Vagina (tissue), 2 donors: ENCODE results near the gene TMPRSS11A.

Source experiments
- POLR2AphosphoS5 ChIP-seq, 2 donors: sonication (generic); formaldehyde crosslinking; IDR thresholded peaks; one replicate each; pipeline ENCODE4 v1.9.0; 2017; ENCODE audit warnings: antibody characterized with exemption in 2 of 2, mild to moderate bottlenecking in 2 of 2, low read depth in 1 of 2; ENCODE audit not compliant: insufficient read depth in 1 of 2
- TF ChIP-seq, protein P1 (sequence below), 3 experiments: fragments of 450-650 bp in 2 of 3; fragments of 200-600 bp in 1 of 3; sonication (generic) in 1 of 3; IDR thresholded peaks; one replicate each; pipeline ENCODE4 v1.5.1; 2017 to 2019; ENCODE audit warnings: antibody characterized with exemption in 3 of 3, mild to moderate bottlenecking in 2 of 3, moderate library complexity in 2 of 3

DNA sequence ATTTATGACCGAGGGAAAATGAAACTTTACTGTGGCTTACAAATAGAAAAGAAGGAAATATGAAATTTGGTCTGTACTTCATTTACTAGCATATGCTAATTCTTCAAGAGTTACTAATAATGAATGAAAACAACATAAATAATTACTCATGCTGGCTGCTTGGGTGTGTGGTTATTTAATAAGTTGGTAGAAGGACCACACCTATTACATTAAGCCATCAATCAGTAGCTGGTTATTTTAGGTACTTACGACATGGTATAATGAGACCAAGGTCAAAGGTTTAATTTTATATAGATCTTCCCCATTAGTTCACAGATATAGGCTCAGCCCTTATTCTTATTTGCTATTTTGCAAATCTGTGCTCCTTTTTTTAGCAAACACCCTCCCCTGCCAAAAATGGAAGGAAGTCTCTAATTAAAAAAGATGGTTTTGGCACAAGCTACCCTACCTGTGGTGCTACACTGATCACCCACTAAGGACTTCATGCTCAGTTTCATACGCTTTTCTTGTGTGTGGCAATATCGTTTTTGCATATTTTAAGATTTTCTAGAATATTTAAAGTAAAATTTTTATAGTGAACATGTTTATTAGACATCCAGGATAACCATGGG, 93.6 kb downstream of the TMPRSS11A start:
- TF ChIP-seq, protein P1, sequence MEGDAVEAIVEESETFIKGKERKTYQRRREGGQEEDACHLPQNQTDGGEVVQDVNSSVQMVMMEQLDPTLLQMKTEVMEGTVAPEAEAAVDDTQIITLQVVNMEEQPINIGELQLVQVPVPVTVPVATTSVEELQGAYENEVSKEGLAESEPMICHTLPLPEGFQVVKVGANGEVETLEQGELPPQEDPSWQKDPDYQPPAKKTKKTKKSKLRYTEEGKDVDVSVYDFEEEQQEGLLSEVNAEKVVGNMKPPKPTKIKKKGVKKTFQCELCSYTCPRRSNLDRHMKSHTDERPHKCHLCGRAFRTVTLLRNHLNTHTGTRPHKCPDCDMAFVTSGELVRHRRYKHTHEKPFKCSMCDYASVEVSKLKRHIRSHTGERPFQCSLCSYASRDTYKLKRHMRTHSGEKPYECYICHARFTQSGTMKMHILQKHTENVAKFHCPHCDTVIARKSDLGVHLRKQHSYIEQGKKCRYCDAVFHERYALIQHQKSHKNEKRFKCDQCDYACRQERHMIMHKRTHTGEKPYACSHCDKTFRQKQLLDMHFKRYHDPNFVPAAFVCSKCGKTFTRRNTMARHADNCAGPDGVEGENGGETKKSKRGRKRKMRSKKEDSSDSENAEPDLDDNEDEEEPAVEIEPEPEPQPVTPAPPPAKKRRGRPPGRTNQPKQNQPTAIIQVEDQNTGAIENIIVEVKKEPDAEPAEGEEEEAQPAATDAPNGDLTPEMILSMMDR (IDR thresholded peaks at IDR 0.05): no peak
- no peak for TF ChIP-seq POLR2AphosphoS5 (IDR thresholded peaks at IDR 0.05; ENCODE audit: insufficient read depth in 1 of 2, low read depth in 1 of 2)
